HepG2 (cell line): Measurements from ENCODE around the gene DOCK3. TPM values are rescaled to one million over a fixed set of nuclear protein-coding genes. Genes with fewer than 3 reads are reported as not detected.

ENCODE experiments used
- ATAC-seq: fragments of 200-7000 bp; cut with Tn5 transposase; 3 replicates; pipeline ENCODE4 v1.9.1; 2020; ENCODE audit warnings: mild to moderate bottlenecking, moderate library complexity
- BruUV-seq: library from RNA; stranded (reverse); fragments of 400-500 nt; replicated peaks from 2 replicates; lab custom pipeline; 2021; lab: Mats Ljungman, UMichigan
- CTCF ChIA-PET: fragments of 300-600 bp; formaldehyde crosslinking; extraction: SDS; loops from one replicate; lab custom pipeline; 2021; ENCODE audit warnings: low total read pairs, inconsistent platforms, low intra/inter-chr PET ratio; lab: Yijun Ruan, JAX
- POLR2A ChIA-PET: fragments of 350-600 bp; sonication (Branson Sonifier 250); formaldehyde crosslinking; loops from one replicate; lab custom pipeline; 2020; ENCODE audit warnings: antibody characterized with exemption, inconsistent platforms; lab: Yijun Ruan, JAX
- DNase-seq: peaks from one replicate; pipeline ENCODE4 v3.0.0-alpha.2; 2015; ENCODE audit warnings: low spot score
- FAIRE-seq: peaks from 3 replicates; lab custom pipeline; 2011; peaks lifted over from hg19 to GRCh38; lab: Jason Lieb, UNC
- H2AFZ ChIP-seq: one replicate; pipeline ENCODE4 v1.6.1; 2011; ENCODE audit warnings: low read length, inconsistent platforms
- H3K27ac ChIP-seq: fragments of 300-600 bp; 3 replicates; pipeline ENCODE4 v1.8.0; 2011; ENCODE audit warnings: mixed run types, mild to moderate bottlenecking, mixed read lengths, low read length, inconsistent platforms; ENCODE audit not compliant: insufficient read depth; ENCODE audit errors: extremely low read length
- H3K27me3 ChIP-seq, 2 experiments: fragments of 200-600 bp in 1 of 2; 2 replicates in 1 of 2; 3 replicates in 1 of 2; pipeline versions ENCODE4 v1.6.0 to v1.8.0; 2011; ENCODE audit warnings: low read length in 2 of 2, mild to moderate bottlenecking in 2 of 2, moderate library complexity in 2 of 2, inconsistent platforms in 1 of 2; ENCODE audit not compliant: insufficient read depth in 2 of 2, control insufficient read depth in 1 of 2
- H3K36me3 ChIP-seq, 2 experiments: fragments of 200-600 bp in 1 of 2; replicated peaks in 1 of 2; 2 replicates in 1 of 2; 3 replicates in 1 of 2; pipeline versions ENCODE4 v1.5.1 to v1.8.0; 2011; ENCODE audit warnings: low read length in 2 of 2, inconsistent platforms in 1 of 2; ENCODE audit not compliant: insufficient read depth in 2 of 2, control insufficient read depth in 1 of 2
- H3K4me1 ChIP-seq: 2 replicates; pipeline ENCODE4 v1.5.1; 2012; ENCODE audit warnings: low read length, inconsistent platforms; ENCODE audit not compliant: insufficient read depth
- H3K4me2 ChIP-seq: 2 replicates; pipeline ENCODE4 v1.6.0; 2011; ENCODE audit warnings: low read depth, low read length, inconsistent platforms
- H3K4me3 ChIP-seq, 3 experiments: fragments of 200-600 bp in 1 of 3; sonication (generic), shearing (Covaris generic) in 1 of 3; replicated peaks in 1 of 3; 2 replicates each; pipeline ENCODE4 v1.5.1; 2011 to 2016; ENCODE audit warnings: low read length in 3 of 3, inconsistent platforms in 2 of 3, low read depth in 2 of 3, mild to moderate bottlenecking in 2 of 3, control low read depth in 1 of 3, mixed read lengths in 1 of 3; ENCODE audit not compliant: insufficient read depth in 1 of 3
- H3K79me2 ChIP-seq: one replicate; pipeline ENCODE4 v1.6.1; 2011; ENCODE audit warnings: low read length, inconsistent platforms; ENCODE audit not compliant: insufficient read depth
- H3K9ac ChIP-seq: 2 replicates; pipeline ENCODE4 v1.6.0; 2011; ENCODE audit warnings: mild to moderate bottlenecking, low read depth, low read length, inconsistent platforms; ENCODE audit not compliant: insufficient read depth
- H3K9me3 ChIP-seq: 2 replicates; pipeline ENCODE4 v1.5.1; 2012; ENCODE audit warnings: mild to moderate bottlenecking, low read length
- H4K20me1 ChIP-seq: 2 replicates; pipeline ENCODE4 v1.6.0; 2011; ENCODE audit warnings: inconsistent platforms, mild to moderate bottlenecking, low read length, moderate library complexity; ENCODE audit not compliant: insufficient read depth
- FUBP1 ChIP-seq: sonication (generic); formaldehyde crosslinking; IDR thresholded peaks from 2 replicates; pipeline ENCODE4 v1.5.1; 2020; ENCODE audit warnings: missing genetic modification reagents, mild to moderate bottlenecking, borderline replicate concordance
- GTF3A ChIP-seq: sonication (generic); formaldehyde crosslinking; conservative IDR thresholded peaks from 2 replicates; pipeline ENCODE4 v1.4.0; 2020; ENCODE audit warnings: mild to moderate bottlenecking, missing genetic modification reagents
- HDAC1 ChIP-seq: sonication (generic); formaldehyde crosslinking; IDR thresholded peaks from 2 replicates; pipeline ENCODE4 v1.5.1; 2020; ENCODE audit warnings: mild to moderate bottlenecking, missing genetic modification reagents
- HNF1A ChIP-seq, 2 experiments: sonication (generic) in 1 of 2; formaldehyde crosslinking in 1 of 2; IDR thresholded peaks; 2 replicates each; pipeline versions ENCODE4 v1.4.0 to v1.6.1; 2016 to 2020; ENCODE audit warnings: borderline replicate concordance in 1 of 2, low read depth in 1 of 2, mild to moderate bottlenecking in 1 of 2, missing genetic modification reagents in 1 of 2
- MXI1 ChIP-seq: IDR thresholded peaks from 3 replicates; pipeline ENCODE4 v1.6.1; 2012; ENCODE audit warnings: low read depth, low read length, inconsistent platforms, borderline replicate concordance
- RBAK ChIP-seq: sonication (generic); formaldehyde crosslinking; IDR thresholded peaks from 2 replicates; pipeline ENCODE4 v1.5.1; 2020; ENCODE audit warnings: mild to moderate bottlenecking, missing genetic modification reagents
- ZFY ChIP-seq: sonication (generic); formaldehyde crosslinking; IDR thresholded peaks from 2 replicates; pipeline ENCODE4 v1.4.0; 2020; ENCODE audit warnings: missing genetic modification reagents
- ZFYVE20 ChIP-seq: sonication (generic); formaldehyde crosslinking; IDR thresholded peaks from 2 replicates; pipeline ENCODE4 v1.8.0; 2023; ENCODE audit warnings: low read depth, mild to moderate bottlenecking, moderate library complexity, missing genetic modification reagents, borderline replicate concordance
- ZMYM4 ChIP-seq: sonication (generic); formaldehyde crosslinking; IDR thresholded peaks from 2 replicates; pipeline ENCODE4 v1.8.1; 2023; ENCODE audit warnings: mild to moderate bottlenecking, missing genetic modification reagents
- ZNF224 ChIP-seq: sonication (generic); formaldehyde crosslinking; IDR thresholded peaks from 2 replicates; pipeline ENCODE4 v1.5.0; 2020; ENCODE audit warnings: mild to moderate bottlenecking, missing genetic modification reagents
- WGBS: methylation state at CpG from one replicate; pipeline ENCODE4 v1.1.6; 2017; ENCODE audit warnings: low lambda C conversion rate; 5-methylcytosine and 5-hydroxymethylcytosine counted together
- in situ Hi-C: cut with HindIII; loops from 2 replicates; pipeline ENCODE4 v1.10.0; 2017; ENCODE audit warnings: low pct_unique_long_range_greater_than_20kb; ENCODE audit not compliant: extremely low pct_ligation_motif_present
- intact Hi-C: fragments of 100-400 bp; cut with micrococcal nuclease; formaldehyde crosslinking; loops from one replicate; pipeline ENCODE4 v1.10.0; 2022; ENCODE audit not compliant: unreplicated experiment
- polyA plus RNA-seq, 8 experiments: library from polyadenylated mRNA; depleted of rRNA in 3 of 8; stranded (reverse) in 7 of 8; unstranded in 1 of 8; fragments of >200 nt; fragmentation: Illumina TruSeq in 4 of 8; extraction: Trizol in 4 of 8; gene quantifications; 2 replicates each; pipeline versions ENCODE4 v1.2.1 to v1.2.3, GENCODE V29; 2011 to 2016; ENCODE audit warnings: low read depth in 4 of 8, missing spikeins in 1 of 8, mixed read lengths in 1 of 8; ENCODE audit not compliant: insufficient read depth in 1 of 8
- total RNA-seq, 5 experiments: library from RNA; depleted of rRNA; stranded (reverse); fragments of >200 nt; fragmentation: Illumina TruSeq; extraction: Trizol; gene quantifications; 2 replicates each; pipeline ENCODE4 v1.2.3, GENCODE V29; 2016; ENCODE audit warnings: low read depth in 1 of 5

The DOCK3 gene
- total and polyA plus RNA-seq, 2 of the 13 experiments (the other 11 are each of a cell fraction or from before 2014, with no cell fraction given): not detected

- in situ Hi-C loops (no loop called here), intact Hi-C loops (no loop called here)
- Histone ChIP-seq H3K36me3 (peaks cover 21 to 53% of the 10 kb centered on the region in 2 experiments; a peak in 4 of 5 replicates), H3K4me1 (no peaks in the 10 kb centered on the region), H3K4me2 (no peak overlapping the region), H2AFZ (no peak overlapping the region), H3K79me2 (no peaks in the 10 kb centered on the region), H3K4me3 (no peak overlapping the region), H3K9ac (no peak overlapping the region), H4K20me1 (no peaks in the 10 kb centered on the region), H3K27me3 (no peaks in the 10 kb centered on the region), H3K27ac (no peak overlapping the region), H3K9me3 (no peaks in the 10 kb centered on the region)
- BruUV-seq: no TSS peak
- DNase-seq: no peak
- no peak for TF ChIP-seq ZNF224
- TF ChIP-seq GTF3A (CRISPR knock-in tag): no peak
- no peak for FAIRE-seq
- ATAC-seq: no peak
- 98% methylated on average over 3 of the region's 3 CpGs for WGBS
- ChIA-PET CTCF (no interaction called here), POLR2A (no interaction called here)
Measured at GRCh38 chr3:51422211-51422610, 747.5 kb downstream of the DOCK3 start.

- intact Hi-C loops (no loop called here), in situ Hi-C loops (no loop called here)
- no peak for FAIRE-seq
- ATAC-seq: no peak
- peaks cover 15 to 49% of the 10 kb centered on the region in 2 experiments for H3K36me3 ChIP-seq
- DNase-seq: no peak
- ChIA-PET POLR2A (no interaction called here), CTCF (no interaction called here)
- no peak overlapping the region for H3K4me2 ChIP-seq
- H3K4me1 ChIP-seq: no peaks in the 10 kb centered on the region
- TF ChIP-seq HDAC1 (CRISPR knock-in tag): no peak
- TF ChIP-seq MXI1: no peak
- TF ChIP-seq ZMYM4: no peak
- TF ChIP-seq ZFY: no peak
- no peak for TF ChIP-seq ZFYVE20 (CRISPR knock-in tag)
- TF ChIP-seq FUBP1 (CRISPR knock-in tag): no peak
- no peak for TF ChIP-seq RBAK (CRISPR knock-in tag)
- no peak for TF ChIP-seq HNF1A (IDR thresholded peaks at IDR 0.05; ENCODE audit: low read depth)
- TF ChIP-seq HNF1A (CRISPR knock-in tag; IDR thresholded peaks at IDR 0.05; ENCODE audit: borderline replicate concordance): no peak
- no peak overlapping the region for H2AFZ ChIP-seq
- WGBS: 93% methylated on average over 4 of the region's 4 CpGs
- no peaks in the 10 kb centered on the region for H3K9me3 ChIP-seq
- H3K27ac ChIP-seq: no peak overlapping the region
- no peaks in the 10 kb centered on the region for H3K79me2 ChIP-seq
- H4K20me1 ChIP-seq: no peaks in the 10 kb centered on the region
- no peak overlapping the region for H3K4me3 ChIP-seq
- H3K27me3 ChIP-seq: no peaks in the 10 kb centered on the region
- BruUV-seq: no TSS peak
- no peak overlapping the region for H3K9ac ChIP-seq
Measured at GRCh38 chr3:51426921-51427320, 752.2 kb downstream of the DOCK3 start.
